Measurements from ENCODE around the gene PSAP.

The PSAP gene

DNA sequence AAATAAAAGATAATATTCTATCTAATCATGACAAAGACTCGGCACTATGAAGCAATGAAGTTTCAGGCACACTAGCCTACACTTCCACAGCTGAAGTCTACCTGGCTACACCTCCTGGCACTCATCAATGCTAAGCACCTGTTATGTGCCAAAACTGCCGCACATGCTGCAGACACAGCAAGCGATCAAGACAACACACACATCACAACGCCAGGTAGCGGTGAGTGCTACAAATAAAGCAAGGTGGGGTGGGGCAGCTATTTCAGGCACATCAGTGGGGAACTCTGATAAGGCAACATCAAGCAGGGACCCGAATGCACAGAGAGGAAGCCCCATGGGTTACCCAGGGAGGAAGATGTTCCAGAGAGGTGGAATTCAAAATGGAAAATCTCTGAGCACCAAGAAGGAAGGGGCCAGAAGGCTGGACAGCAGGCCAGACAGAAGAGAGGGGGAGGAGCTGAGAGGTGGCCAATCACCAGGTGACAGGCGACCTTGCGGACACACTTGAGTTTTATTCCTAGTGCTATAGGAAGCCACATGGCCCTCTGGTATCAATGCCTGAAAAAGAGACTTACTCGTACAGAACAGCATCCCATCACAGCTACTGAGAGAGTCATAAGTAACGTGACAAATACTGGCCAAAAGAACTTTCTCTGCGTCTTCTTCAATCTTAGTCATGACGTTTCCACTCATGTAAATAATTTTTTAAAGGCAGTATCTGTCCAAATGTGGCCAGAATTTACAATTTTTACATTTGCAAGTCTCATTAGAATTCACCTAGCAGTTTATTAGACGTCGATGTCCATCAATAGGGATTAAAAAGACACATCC, 8.0 kb downstream of the PSAP start:
- no peak overlapping the region for H3K4me3 ChIP-seq (ENCODE audit: low read depth, low read length)

DNA sequence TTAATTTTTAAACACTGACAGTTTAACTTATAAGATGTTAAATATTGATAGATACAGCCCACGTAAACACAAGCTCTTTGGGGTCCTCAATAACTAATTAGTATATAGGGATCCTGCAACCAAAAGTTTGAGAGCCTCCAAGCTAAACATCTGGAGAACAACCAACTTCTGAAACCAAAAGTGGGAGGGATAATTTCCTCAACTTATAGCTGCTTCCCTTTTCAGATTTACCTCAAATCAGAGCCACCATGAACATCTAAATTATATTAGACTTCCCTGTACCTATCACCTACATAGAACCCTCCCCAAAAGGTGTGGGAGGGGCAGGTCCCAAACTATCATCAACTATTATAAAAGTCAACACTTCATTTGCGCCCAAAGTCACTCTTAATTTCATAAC, 8.6 kb downstream of the PSAP start:
- in situ Hi-C loops (cut with HindIII; ENCODE audit: low sequenced_read_pairs): no loop called here
- H3K4me3 ChIP-seq (ENCODE audit: low read depth, low read length): no peak overlapping the region
- TF ChIP-seq, protein P1, sequence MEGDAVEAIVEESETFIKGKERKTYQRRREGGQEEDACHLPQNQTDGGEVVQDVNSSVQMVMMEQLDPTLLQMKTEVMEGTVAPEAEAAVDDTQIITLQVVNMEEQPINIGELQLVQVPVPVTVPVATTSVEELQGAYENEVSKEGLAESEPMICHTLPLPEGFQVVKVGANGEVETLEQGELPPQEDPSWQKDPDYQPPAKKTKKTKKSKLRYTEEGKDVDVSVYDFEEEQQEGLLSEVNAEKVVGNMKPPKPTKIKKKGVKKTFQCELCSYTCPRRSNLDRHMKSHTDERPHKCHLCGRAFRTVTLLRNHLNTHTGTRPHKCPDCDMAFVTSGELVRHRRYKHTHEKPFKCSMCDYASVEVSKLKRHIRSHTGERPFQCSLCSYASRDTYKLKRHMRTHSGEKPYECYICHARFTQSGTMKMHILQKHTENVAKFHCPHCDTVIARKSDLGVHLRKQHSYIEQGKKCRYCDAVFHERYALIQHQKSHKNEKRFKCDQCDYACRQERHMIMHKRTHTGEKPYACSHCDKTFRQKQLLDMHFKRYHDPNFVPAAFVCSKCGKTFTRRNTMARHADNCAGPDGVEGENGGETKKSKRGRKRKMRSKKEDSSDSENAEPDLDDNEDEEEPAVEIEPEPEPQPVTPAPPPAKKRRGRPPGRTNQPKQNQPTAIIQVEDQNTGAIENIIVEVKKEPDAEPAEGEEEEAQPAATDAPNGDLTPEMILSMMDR (IDR thresholded peaks at IDR 0.05; ENCODE audit: low read depth, low read length): no peak
- no peak for DNase-seq (ENCODE audit: low read depth, low spot score)

More for the DNA sequence above, 8.0 kb downstream of the PSAP start:
- in situ Hi-C loops (cut with HindIII; ENCODE audit: low sequenced_read_pairs): no loop called here
- no peak for DNase-seq (ENCODE audit: low read depth, low spot score)
- TF ChIP-seq, protein P1 (IDR thresholded peaks at IDR 0.05; ENCODE audit: low read depth, low read length): no peak

DNA sequence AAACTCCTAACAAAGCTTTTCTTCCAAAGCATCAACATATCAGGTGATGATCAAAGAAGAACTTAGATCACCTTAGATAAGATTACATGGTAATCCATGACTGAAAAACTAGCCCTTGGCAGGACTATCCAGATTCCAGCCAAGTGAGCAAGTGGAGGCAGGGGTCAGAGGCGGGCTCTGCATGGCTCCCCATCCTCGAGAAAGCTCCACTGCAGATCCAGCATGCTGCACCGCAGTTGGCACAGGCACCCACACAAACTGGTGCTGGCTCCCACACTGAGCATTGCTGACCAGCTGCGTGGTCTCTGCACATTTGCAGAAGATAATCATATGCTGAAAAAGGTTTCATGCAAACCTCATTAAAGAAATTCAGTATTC, 10.1 kb downstream of the PSAP start:
- no peak for DNase-seq (ENCODE audit: low read depth, low spot score)
- in situ Hi-C loops (cut with HindIII; ENCODE audit: low sequenced_read_pairs): no loop called here
- no peak overlapping the region for H3K4me3 ChIP-seq (ENCODE audit: low read depth, low read length)
- TF ChIP-seq, protein P1 (IDR thresholded peaks at IDR 0.05; ENCODE audit: low read depth, low read length): no peak

DNA sequence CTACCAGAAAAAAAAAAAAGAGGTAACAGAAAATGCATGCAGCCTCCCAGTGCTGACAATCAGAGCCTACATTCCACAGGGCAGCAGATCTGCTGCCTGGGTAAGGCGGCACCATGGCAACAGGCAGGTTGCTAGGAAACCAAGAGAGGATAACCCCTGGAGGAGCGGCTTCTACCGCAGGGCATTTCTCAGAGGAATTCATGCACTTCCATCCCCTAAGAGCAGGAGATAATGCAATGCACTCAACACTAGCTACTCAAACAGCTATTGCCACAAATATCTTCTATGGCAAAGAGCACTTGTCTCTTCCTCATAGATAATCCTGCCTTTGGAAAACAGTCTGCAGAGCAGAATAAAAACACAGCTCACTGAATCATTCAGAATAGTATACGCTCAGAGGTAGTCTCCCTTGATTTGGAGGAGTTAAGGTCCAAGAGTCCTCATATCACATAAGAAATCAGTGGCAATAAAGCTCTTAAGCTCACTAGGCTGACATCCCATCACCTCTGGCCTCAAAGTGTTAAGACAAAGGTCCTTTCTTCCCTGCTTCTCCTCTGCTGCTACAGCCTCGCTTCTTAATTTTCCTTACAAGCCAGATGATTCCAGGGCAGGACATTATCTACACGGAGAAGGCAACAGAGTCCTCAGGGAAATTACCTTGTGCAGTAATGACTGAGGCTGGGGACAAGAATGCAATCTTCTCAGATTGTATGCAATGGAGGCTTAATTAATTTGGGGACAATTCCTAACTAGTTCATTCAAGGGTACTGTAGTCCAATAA, 10.7 kb downstream of the PSAP start:
- DNase-seq (ENCODE audit: low read depth, low spot score): peak; percentile 94
- no peak overlapping the region for H3K4me3 ChIP-seq (ENCODE audit: low read depth, low read length)
- in situ Hi-C loops (cut with HindIII; ENCODE audit: low sequenced_read_pairs): no loop called here
- TF ChIP-seq, protein P1 (IDR thresholded peaks at IDR 0.05; ENCODE audit: low read depth, low read length): no peak

DNA sequence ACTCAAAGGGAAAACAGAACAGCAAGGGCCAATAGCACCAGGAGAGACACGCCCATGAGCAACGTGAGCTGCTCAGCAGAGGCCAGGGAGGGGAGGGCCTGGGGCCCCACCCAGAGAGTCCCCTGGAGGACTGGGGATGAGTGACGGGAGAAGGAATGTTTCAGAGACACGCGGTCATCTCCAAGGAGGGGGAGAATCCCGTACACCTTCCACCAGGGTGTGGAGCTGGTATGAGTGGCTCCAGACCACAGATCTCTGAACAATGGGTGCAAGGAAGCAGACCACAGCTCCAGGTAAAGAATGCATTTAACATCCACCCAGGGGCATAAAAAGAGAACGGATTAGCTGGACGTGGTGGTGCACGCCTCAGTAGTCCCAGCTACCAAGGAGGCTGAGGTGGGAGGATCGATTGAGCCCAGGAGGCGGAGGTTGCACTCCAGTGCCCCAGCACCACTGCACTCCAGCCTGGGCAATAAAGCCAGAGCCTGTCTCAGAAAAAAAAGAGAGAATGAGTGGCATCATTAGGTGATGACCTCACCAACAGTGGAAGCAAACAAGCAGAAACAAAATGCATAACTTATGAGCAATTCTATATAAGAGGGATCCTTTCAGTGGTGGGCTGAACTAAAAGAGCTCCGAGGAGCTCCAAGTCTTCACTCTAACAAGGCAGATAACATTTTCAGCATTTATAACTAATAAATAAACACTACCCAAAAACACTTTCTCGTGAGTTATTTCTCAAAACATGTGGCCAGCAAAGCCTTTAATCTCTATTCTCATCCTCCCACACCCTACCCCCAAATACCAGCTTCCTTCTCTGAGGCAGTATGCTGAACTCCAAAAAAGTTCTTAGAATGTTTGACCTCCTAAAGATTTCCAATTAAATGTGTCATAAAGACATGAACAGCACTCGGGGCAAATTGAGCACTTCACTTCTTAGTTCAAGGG, 12.5 kb downstream of the PSAP start:
- TF ChIP-seq, protein P1 (IDR thresholded peaks at IDR 0.05; ENCODE audit: low read depth, low read length): no peak
- no peak for DNase-seq (ENCODE audit: low read depth, low spot score)
- H3K4me3 ChIP-seq (ENCODE audit: low read depth, low read length): no peak overlapping the region
- in situ Hi-C loops (cut with HindIII; ENCODE audit: low sequenced_read_pairs): no loop called here
